ENCODE measurements around the gene ZC2HC1C.

- TF ChIP-seq MYC (IDR thresholded peaks at IDR 0.05; ENCODE audit: borderline replicate concordance, low read length) (no peak), FOXS1 (CRISPR knock-in tag; IDR thresholded peaks at IDR 0.05) (no peak), CTCF (IDR thresholded peaks at IDR 0.05) (no peak), POLR2A (IDR thresholded peaks at IDR 0.05; ENCODE audit: low read length) (no peak), RCOR1 (IDR thresholded peaks at IDR 0.05; ENCODE audit: low read depth, low read length) (no peak), POLR2AphosphoS2 (conservative IDR thresholded peaks at IDR 0.05; ENCODE audit: low read length) (no peak), HDAC2 (IDR thresholded peaks at IDR 0.05) (no peak), FOSB (CRISPR knock-in tag; IDR thresholded peaks at IDR 0.05) (no peak), BHLHE40 (IDR thresholded peaks at IDR 0.05; ENCODE audit: low read depth, low read length) (no peak), PHF8 (IDR thresholded peaks at IDR 0.05; ENCODE audit: borderline replicate concordance, low read depth) (no peak), CBX2 (IDR thresholded peaks at IDR 0.05; ENCODE audit: borderline replicate concordance, low read depth) (no peak), PBX3 (IDR thresholded peaks at IDR 0.05) (no peak), KDM5A (IDR thresholded peaks at IDR 0.05) (no peak), GATA3 (IDR thresholded peaks at IDR 0.05; ENCODE audit: borderline replicate concordance) (no peak)
Observed at GRCh38 chr14:75044752-75045151, 24.7 kb upstream of the ZC2HC1C start.
